Stimulated activated CD8-positive, alpha-beta memory T cell treated with anti-CD3 and anti-CD28 coated beads, Interleukin-4, amount 100 ng/mL, for 1 hour (primary cell): ENCODE results near the gene GGTA1.

Experiments
- DNase-seq, 2 donors: peaks; one replicate each; pipeline ENCODE4 v3.0.0-alpha.2; 2020; ENCODE audit warnings: low read depth in 2 of 2, low spot score in 1 of 2

Gene GGTA1

DNA sequence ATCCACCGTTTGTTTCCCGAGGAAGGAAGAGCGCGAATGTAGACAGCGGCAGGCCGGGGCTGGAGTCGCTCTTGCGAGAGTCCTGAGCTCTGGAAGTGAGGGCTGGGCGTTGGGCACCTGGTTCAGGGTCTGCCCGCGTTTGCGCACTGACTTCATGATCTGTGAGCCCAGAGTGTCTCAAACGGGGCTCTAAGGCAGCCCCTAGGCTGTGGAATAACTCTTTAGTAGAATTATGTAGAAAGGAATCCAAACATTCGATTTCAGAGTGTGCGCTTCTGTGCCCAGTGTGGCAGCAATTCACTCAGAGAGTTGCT lies 478 bp upstream of the GGTA1 start:
- no peak for DNase-seq

DNA sequence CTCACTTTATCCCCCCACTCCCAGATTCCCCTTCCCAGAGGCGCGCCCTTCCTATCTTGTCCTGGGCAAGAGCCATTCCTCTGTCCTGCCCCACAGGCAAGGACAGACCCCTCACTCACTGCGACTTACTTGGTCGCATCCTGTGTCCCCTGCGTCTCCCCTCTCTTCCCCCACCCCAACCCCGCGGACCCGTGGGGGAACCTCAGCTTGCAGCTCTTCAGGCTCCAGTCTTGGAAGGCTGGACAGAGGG lies 542 bp downstream of the GGTA1 start:
- no peak for DNase-seq

DNA sequence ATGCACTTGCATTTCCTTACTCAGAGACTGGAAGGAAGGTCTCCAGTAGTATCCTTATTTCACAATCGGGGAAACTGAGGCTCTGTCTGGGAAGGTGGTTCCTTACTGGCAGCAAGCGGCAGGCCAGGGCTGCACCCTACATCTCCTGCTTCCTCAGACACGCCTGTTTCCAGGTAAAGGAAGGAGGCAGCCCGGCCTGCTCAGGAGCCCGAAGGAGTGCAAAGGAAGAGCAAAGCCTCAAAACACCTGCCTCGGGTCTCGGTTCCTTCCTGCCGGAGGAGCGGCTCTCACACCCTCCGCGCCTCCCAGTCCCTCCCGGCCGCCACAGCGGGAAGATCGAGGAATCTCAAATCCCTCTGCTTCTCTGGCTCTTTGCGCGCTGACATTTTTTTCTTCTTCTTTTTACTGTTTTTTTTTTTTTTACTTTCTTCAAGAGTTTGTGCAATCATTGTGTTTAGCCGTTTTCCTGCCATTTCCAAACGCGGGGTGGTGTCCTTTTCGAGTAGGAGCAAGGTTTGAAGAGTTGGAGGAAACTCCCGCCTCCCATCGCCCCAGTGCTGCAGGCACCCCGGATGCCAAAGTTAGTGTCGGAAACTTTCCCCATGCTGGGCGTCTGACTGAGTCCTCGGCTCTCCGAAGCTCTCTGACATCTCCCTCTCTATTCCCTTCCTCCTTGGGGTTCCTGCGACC lies 1.0 kb downstream of the GGTA1 start:
- DNase-seq = no peak

DNA sequence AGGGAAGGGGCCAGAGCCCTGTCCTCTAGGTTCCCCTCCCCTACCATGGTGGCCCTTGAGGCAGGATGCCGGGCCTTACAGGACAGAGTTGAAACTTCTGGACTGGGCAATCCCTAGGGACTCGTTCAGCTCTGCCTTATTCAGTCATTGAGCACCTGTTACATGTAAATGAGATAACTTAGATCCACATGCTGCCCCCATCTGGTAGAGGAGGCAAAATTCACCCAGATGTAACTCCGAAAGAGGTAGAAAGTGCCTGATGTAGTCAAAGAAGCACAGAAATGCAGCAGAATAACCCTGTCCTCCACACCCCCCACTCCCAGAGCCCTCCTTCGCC lies 1.5 kb downstream of the GGTA1 start:
- no peak for DNase-seq

DNA sequence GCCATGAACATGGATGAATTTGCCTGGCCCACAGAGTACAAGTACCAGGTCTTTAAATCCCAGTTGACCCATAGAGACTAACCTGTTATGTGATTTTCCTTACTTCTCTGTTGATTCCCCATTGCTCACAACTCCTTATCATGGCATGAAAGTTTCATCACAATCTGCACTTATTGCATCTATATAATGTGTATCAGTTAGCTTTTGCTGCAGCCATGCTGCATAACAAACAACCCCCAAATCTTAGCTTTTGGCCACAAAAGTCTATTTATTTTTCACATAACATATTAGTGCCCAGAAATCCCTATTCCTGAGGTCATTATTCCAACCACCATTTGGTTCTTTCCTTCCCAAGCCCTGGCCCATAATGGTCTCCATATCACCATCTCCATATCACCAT lies 3.7 kb downstream of the GGTA1 start:
- no peak for DNase-seq

DNA sequence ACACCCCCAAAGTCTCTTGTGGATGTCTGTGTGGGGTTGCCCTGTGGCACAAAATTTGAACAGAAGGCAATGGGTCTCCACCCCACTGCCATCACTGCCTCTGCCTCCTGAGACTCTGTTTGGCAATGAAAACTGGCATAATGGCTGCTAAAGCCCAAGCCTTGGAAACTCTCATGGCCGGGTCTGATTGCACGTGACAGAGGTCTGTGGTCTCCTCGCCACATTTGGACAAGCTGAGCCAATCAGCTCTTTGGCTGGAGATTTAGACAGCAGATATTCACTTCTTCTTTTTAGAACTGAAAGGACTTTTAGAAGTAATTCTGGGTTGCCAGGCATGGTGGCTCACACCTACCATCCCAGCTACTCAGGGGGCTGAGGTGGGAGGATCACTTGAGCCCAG lies 5.5 kb downstream of the GGTA1 start:
- DNase-seq = no peak

DNA sequence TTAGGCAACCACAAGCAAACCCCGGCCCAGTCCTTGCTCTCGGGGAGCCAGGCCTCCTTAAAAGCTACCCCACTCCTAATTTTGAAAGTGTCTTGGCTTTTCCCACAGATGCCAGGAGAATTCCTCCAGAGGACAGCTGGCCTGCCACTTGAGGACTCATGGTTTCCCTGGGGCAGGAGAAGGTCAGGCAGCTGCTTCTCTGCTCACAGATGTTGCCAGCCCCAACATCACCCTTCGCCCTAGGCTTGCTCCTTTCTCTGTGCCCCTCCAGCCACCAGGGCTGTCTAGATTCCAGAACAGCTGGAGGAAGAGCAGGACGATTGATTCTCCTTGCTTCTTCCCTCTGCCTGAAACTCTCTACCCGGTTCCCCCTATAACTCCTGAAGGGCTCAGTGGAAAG lies 8.5 kb downstream of the GGTA1 start:
- DNase-seq = no peak

DNA sequence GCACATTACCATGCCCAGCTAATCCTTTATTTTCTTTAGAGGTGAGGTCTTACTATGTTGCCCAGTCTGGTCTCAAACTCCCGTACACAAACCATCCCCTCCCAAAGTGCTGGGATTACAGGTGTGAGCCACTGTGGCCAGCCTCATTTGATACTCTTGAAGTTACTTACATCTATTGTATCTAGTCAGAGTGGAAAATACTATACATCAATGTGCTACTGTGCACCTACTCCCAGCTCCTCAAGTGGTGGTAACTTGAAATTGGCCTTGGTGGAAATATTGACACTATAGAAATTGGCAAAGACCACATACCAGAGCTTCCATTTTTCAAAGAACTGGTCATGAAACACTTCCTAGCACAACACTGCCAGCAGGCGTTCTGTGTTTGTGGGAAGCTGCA lies 10.3 kb downstream of the GGTA1 start:
- DNase-seq = no peak

DNA sequence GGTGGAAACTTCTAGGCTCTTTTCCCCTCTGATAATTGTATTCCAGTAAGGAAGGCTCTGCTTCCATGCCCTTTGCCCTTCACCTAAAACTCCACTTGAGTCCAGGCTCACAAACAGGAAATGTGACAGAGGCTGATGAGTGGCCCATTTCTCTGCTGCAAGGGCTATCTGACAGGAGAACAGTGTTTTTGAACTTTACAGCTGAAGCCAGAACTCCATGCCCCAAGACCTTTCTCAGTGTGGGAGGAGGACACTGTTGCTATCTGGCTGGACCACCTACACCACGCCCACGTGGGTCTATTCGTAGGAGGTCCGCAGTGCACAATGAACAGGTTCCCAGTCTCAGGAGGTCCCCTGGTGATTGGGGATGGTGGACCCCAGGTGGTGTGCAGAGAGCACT lies 13.6 kb downstream of the GGTA1 start:
- DNase-seq = no peak

DNA sequence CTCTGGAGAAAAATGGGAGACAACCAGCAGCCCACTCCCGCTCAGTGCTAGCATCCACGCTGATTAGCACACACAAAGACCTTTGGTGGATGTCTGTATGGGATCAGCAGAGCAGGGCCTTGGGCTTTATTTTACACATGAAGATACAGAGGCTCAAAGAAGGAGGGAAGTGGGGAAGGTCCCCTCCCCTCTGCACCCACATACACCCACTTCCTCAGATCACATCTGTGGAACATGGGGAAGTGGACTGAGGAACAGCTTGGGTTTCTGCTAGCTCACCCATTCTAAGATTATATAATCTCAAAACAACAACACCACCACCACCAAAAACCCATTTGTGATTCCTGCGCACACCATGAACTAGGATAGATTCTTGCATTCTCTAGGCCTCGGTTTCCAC lies 14.0 kb downstream of the GGTA1 start:
- DNase-seq = no peak

DNA sequence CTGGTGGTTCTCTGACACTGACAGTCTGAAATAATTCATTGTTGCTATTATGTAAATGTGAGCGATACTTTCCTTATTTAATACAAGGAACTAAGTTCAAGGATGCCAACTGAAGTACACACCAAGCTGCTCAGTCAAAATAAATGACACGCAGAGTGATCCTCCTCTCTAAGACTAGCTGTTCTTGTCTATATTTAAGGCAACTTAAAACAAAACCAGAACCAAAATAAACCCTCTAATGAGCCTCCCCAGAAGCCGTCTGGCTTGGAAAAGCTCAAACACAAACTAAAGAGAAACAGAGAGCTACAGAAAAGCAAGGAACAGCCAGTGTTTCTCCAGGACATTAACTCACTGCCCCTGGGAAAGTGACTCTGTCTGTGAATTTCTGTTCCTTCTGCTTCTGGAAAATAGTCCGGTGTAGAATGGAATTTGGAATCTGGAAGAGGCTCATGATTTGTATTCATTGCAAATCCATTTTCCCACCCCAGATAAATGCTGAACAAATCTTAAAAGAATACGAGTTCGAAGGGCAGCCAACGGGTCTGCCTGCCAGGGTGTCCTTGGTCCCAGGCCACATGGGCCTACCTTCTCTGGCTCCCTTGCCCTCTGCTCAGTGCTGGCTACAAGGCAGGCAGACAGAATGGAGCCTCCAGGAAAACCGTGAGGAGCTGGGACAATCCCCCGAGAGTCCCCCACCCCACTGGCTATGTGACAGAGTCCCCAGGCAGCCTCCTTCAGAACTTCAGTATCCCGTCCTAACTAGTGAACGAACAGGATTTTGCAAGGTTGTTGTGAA lies 14.8 kb downstream of the GGTA1 start:
- no peak for DNase-seq

DNA sequence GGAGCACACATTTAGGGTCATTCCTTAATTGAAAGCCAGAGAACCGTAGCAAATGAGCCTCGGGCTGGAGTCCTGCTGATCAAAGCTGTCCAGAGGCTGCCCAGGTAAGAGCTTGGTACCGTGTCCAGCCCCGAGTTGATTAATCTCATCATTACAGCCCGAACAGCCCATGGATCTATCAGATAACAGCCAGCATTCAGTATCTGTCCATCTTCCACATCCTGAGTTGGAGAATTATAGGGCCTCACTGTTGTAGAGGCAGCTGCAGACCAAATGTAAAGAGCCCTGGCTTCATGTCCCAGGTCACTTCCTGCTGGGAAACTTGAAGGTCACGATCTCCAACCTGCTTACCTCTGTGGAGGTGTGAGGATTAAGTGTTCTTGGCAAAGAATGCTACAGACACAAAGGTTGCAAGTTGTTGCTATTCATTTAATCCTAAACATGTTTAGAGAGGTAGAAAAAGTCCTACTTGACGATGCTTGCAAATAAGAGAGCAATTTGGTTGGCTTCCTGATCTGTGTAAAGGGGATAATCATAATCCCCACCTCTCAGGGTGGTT lies 16.1 kb downstream of the GGTA1 start:
- no peak for DNase-seq

DNA sequence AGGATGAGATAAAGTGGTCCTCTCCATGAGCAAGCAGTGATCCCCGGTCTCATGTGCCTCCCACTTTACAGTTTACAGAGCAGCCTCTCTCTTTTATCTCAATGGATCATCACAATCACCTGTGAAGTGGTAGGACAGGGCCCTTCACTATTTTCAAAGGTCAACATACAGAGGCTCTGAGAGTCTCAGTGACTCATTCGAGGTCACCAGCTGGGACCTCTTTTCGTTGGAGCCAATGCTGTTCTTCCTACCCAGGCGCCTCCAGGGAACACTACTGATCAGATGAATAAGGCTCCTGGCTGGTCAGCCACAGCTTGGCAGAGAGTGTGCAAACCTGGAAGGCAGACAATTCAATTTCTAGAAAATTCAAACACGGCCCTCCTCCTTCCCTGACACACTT lies 16.6 kb downstream of the GGTA1 start:
- DNase-seq = no peak

DNA sequence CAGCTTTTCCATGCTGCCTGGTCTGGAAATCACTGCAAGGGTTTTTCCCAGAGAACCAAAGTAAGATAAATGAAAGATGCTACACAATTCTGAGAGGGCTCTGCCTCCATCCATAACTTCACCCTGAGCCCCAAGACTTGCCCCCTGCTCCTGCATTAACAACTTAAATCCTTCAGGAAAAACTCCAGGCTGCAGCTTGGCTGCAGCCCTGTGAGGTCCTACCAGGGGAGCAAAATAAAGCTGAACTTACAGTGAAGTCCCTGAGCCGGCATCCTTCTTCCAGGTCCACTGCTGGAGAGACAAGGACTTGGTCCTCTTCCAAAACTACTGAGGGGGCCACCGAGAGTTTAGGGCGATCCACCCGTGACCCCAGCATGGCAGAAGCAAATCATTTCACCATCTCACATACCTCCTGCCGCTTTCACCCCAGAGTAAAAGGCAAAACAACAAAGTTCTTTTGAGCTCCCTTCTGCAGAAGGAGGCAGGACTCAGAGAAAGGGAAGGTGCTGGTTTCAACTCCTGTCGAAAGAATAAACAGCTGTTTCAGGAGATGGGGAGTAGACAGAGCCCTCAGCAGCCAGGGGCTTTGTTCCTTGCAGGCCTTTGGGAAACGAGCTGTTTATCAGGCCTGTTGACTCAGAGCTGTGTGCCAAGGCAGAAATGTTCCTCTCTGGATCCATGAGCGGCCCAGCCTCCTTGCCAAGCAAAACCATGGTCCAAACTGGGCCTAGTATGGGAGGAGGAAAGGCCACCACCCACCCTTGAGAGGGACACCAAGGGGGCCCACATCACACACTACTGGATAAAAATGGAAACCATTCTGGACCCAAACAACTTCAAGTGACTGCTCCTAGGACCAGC lies 20.6 kb downstream of the GGTA1 start:
- DNase-seq = no peak

DNA sequence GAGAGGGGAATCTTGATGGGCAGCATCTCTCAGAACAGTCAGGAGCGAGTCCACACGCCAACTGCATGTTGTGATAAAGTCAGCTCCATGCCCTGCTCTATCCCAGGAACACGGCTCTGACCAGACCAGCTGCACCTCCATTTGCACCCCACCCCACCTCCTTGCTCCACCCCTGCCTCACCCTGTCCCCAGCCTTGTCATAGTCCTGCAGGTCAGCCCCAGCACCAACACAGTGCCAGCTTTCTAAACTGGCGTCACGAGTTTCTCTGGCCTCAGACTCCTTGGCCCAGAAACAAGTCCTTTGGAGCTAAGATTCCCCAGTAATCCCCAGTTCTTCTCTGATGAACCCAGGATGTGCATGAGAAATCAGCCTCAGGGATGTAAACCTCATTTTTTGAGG lies 23.5 kb downstream of the GGTA1 start:
- no peak for DNase-seq

DNA sequence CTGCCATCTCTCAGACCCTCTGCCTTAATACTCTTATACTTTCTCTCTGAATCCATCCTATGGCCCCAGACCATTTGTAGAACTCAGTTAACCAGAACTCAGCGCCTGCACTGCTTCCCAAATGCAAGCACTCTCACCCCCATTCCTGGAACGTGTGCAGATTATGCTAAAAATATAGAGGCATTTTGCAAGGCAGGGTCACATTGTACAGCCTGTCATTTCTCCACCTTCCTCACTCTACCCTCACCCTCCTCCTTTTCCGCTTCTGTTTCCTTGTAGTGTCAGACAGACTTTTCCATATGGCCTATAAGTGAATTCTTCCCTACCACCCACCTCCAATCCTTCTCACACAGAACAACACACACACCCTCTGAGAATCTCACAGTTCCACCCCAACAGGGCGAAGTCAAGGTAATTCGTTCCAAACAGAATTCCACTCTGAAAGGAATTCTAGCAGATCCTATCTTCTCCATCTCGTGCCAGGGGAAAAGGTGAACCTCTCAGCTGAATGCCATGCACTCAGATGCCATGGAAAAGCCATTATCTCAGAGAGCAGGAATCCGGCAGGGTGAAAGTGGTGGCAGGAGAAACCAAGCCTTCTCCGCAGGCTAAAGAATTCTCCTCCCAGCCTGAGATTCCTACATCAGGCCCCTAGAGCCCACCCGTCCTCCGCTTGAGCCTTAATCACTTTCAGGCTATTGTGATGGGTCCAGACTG lies 25.3 kb downstream of the GGTA1 start:
- no peak for DNase-seq

DNA sequence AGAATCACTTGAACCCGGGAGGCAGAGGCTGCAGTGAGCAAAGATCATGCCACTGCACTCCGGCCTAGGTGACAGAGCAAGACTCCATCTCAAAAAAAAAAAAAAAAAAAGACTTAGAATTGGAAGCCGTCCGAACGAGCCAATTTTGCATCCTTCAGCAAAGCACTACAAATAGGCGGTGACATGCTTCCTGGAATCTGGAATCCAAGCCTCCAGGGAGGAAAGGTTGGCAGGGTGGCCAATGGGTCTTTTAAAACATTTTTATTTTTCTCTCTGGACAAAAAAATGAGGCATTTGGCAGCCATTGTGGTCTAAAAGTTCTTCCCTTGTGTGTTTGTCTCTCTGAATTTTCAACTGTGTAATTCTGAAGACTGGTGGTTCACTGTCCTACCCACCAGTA lies 26.4 kb downstream of the GGTA1 start:
- DNase-seq = no peak

DNA sequence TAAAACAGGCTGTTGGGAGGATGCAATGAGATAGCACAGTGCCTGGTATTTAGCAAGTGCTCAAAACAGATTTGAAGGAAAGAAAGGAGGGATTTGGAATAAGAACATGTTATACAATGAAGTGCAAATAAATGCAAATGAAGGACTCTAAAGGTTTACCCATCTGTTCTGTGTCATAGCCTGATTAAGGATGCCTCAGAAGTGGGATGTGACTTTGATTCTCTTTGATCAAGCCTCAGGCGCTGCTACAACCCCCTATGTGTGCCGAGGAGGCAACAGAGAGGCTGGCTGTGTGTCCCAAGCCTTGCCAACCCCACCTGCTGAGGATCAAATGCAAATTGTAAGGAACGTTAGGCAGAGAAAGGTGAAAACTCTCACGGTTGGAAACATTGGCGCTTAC lies 27.2 kb downstream of the GGTA1 start:
- DNase-seq = no peak

DNA sequence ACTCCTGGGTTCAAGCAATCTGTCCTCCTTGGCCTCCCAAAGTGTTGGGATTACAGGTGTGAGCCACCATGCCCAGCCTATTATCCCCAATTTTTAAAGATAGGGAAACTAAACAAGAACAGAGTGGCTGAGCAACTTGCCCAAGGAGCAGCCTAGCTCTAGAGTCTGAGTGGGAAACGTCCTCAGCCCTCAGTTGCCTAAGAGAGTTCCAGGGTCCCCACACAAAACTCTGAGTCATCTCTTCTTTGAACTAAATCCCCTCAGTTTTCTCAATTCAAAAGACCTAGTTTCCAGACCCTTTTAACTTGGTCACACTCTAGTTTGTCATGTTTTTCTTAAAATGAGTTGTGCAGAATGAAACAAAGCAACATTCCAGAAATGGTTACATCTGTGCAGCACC lies 33.5 kb downstream of the GGTA1 start:
- DNase-seq = no peak

DNA sequence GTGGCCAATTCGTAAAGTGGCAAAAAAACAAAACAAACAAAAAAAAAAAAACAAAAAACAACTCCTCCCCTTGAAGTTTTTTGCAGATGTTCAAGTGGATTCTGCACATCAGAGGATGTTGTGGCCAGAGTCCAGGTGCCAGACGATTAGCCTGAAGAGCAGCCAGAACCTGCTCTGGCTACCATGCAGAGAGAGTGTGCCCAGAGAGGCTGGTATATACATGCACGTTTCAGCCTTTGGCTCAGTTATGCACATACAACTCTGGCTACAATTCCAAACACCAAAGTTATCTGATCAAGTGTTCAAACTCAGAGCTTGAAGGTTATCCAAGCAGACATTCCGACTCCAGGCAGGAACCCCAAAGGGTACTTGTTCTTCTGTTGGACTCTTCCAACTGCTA lies 34.7 kb downstream of the GGTA1 start:
- DNase-seq = no peak

DNA sequence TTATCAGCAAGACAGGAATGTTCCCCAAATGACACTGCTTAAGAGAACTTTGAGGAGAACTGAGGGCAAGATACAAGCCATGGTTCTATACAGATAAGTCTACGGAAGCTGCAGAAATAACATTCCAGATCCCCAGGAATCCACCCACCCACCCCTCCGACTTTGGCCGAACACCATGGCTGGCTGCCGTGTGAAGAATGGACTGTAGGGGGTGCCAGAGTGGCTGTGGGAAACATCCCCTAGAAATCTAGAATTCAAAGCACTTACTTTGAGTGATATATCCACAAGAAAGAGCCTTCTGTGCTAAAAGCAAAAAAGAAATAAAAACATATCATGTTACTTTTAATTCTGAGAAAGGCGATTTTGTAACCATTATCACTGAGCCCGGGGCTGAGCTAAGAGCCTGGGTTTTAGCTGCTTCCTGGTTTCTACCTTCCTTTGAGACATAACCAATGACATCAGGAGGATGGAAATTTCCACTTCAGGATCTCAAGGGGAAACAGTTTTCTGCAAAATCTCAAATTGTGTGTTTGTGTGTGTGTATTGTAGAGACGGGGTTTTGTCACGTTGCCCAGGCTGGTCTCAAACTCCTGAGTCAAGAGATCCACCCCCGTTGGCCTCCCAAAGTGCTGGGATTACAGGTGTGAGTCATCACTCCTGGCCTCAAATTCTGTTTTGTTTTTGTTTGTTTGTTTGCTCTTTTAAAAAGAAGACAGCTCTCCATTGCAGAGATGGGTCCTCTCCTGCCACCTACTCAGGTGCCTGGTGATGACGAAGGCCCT lies 36.4 kb downstream of the GGTA1 start:
- no peak for DNase-seq
